OCI-LY7 (cell line): ENCODE results near the gene SLC25A40.

Experiments
- EZH2phosphoT487 ChIP-seq: fragments of 200-600 bp; sonication (generic); IDR thresholded peaks from 2 replicates; pipeline ENCODE4 v1.6.1; 2018; ENCODE audit warnings: low read depth, borderline replicate concordance, mild to moderate bottlenecking, mixed run types, antibody characterized with exemption, low read length, moderate library complexity, mixed read lengths
- TF ChIP-seq, protein P1 (sequence below): fragments of 200-600 bp; sonication (generic); conservative IDR thresholded peaks from 2 replicates; pipeline ENCODE4 v1.5.1; 2014; ENCODE audit warnings: mild to moderate bottlenecking, antibody characterized with exemption, low read length, moderate library complexity, mixed read lengths

DNA sequence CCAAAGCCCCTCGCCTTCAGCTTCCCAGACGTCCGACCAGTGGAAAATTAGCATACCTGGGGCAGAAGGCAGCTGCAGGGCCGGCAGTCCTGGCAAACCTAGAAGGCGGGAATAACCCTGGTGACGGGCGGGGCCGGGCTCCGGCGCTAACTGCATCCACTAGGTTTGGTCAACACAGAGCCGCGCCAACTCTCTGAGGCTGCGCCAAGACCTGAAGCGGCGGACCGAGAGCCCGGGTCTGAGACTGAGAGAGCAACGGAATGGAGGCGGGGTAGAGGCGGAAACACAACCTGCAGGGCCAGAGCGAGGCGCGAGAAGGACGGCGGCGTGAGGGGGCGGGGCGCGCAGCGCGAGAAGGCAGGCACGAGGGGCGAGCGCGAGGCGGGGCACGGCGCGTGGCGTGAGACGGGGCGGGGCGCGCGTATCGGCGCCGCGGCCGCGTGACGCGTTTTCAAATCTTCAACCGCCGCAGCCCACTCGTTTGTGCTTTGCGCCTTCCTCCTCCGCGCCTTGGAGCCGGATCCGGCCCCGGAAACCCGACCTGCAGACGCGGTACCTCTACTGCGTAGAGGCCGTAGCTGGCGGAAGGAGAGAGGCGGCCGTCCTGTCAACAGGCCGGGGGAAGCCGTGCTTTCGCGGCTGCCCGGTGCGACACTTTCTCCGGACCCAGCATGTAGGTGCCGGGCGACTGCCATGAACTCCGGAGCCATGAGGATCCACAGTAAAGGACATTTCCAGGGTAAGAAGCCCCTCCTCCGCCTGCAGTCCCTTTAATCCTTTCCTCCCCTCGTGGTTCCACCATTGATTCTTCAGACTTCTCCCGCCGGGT is at the start of gene SLC25A40, which contains the start of gene DBF4:
- TF ChIP-seq, protein P1, sequence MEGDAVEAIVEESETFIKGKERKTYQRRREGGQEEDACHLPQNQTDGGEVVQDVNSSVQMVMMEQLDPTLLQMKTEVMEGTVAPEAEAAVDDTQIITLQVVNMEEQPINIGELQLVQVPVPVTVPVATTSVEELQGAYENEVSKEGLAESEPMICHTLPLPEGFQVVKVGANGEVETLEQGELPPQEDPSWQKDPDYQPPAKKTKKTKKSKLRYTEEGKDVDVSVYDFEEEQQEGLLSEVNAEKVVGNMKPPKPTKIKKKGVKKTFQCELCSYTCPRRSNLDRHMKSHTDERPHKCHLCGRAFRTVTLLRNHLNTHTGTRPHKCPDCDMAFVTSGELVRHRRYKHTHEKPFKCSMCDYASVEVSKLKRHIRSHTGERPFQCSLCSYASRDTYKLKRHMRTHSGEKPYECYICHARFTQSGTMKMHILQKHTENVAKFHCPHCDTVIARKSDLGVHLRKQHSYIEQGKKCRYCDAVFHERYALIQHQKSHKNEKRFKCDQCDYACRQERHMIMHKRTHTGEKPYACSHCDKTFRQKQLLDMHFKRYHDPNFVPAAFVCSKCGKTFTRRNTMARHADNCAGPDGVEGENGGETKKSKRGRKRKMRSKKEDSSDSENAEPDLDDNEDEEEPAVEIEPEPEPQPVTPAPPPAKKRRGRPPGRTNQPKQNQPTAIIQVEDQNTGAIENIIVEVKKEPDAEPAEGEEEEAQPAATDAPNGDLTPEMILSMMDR: no peak
- no peak for TF ChIP-seq EZH2phosphoT487
